Neuronal stem cell (in vitro differentiated cells): ENCODE results near the gene SMIM14.
"Not testable (repeated sequence)": the region's sequence is repeated elsewhere in the genome, so short reads cannot be mapped to it uniquely, and the experiment has no call there.

Experiments used
- DNase-seq: peaks from one replicate; pipeline ENCODE4 v3.0.0-alpha.2; 2013; ENCODE audit warnings: low spot score
- H2AFZ ChIP-seq: one replicate; pipeline ENCODE4 v1.6.1; 2013; ENCODE audit warnings: mild to moderate bottlenecking, low read length, inconsistent platforms
- H2AK5ac ChIP-seq: 2 replicates; pipeline ENCODE4 v1.6.1; 2013; ENCODE audit warnings: low read depth, mild to moderate bottlenecking, inconsistent platforms, low read length, moderate library complexity, mixed read lengths
- H2BK120ac ChIP-seq: 2 replicates; pipeline ENCODE4 v1.6.1; 2013; ENCODE audit warnings: low read depth, mild to moderate bottlenecking, inconsistent platforms, low read length, moderate library complexity, mixed read lengths
- H2BK12ac ChIP-seq: one replicate; pipeline ENCODE4 v1.6.1; 2013; ENCODE audit warnings: low read length, inconsistent platforms
- H2BK15ac ChIP-seq: 2 replicates; pipeline ENCODE4 v1.6.1; 2013; ENCODE audit warnings: mild to moderate bottlenecking, low read length, inconsistent platforms, mixed read lengths
- H2BK5ac ChIP-seq: one replicate; pipeline ENCODE4 v1.6.1; 2013; ENCODE audit warnings: inconsistent platforms, mild to moderate bottlenecking, low read length, moderate library complexity
- H3K14ac ChIP-seq: one replicate; pipeline ENCODE4 v1.6.1; 2013; ENCODE audit warnings: low read length, inconsistent platforms
- H3K18ac ChIP-seq: 2 replicates; pipeline ENCODE4 v1.6.1; 2013; ENCODE audit warnings: low read length, inconsistent platforms
- H3K23ac ChIP-seq: 2 replicates; pipeline ENCODE4 v1.6.1; 2013; ENCODE audit warnings: low read depth, mild to moderate bottlenecking, mixed read lengths, low read length, inconsistent platforms; ENCODE audit not compliant: poor library complexity
- H3K27ac ChIP-seq: replicated peaks from 3 replicates; pipeline ENCODE4 v1.5.1; 2013; ENCODE audit warnings: low read length, inconsistent platforms
- H3K27me3 ChIP-seq, 3 experiments: 2 replicates each; pipeline ENCODE4 v1.6.1; 2013; ENCODE audit warnings: low read length in 3 of 3, mild to moderate bottlenecking in 2 of 3, inconsistent platforms in 1 of 3, low read depth in 1 of 3, mixed read lengths in 1 of 3, moderate library complexity in 1 of 3; ENCODE audit not compliant: control insufficient read depth in 3 of 3, insufficient read depth in 3 of 3
- H3K36me3 ChIP-seq, 2 donors: replicated peaks in 1 of 2; 2 replicates each; pipeline ENCODE4 v1.6.1; 2013; ENCODE audit warnings: low read length in 2 of 2; ENCODE audit not compliant: control insufficient read depth in 2 of 2, insufficient read depth in 2 of 2
- H3K4ac ChIP-seq: 2 replicates; pipeline ENCODE4 v1.6.1; 2013; ENCODE audit warnings: inconsistent platforms, mild to moderate bottlenecking, low read length, moderate library complexity
- H3K4me1 ChIP-seq, 2 donors: 1 replicate in 1 of 2; 2 replicates in 1 of 2; pipeline ENCODE4 v1.6.1; 2013; ENCODE audit warnings: low read length in 2 of 2, low read depth in 1 of 2; ENCODE audit not compliant: control insufficient read depth in 2 of 2, insufficient read depth in 1 of 2
- H3K4me2 ChIP-seq: one replicate; pipeline ENCODE4 v1.6.1; 2013; ENCODE audit warnings: mild to moderate bottlenecking, low read length, inconsistent platforms; ENCODE audit not compliant: insufficient read depth, poor library complexity, severe bottlenecking
- H3K4me3 ChIP-seq, 2 donors: 2 replicates each; pipeline ENCODE4 v1.5.1; 2013; ENCODE audit warnings: low read length in 2 of 2, mild to moderate bottlenecking in 2 of 2, inconsistent platforms in 1 of 2, moderate library complexity in 1 of 2
- H3K79me1 ChIP-seq: one replicate; pipeline ENCODE4 v1.6.1; 2013; ENCODE audit warnings: low read depth, mild to moderate bottlenecking, inconsistent platforms, low read length, moderate library complexity
- H3K9ac ChIP-seq: one replicate; pipeline ENCODE4 v1.6.1; 2013; ENCODE audit warnings: mild to moderate bottlenecking, low read depth, low read length, inconsistent platforms; ENCODE audit not compliant: poor library complexity
- H3K9me3 ChIP-seq, 2 donors: replicated peaks in 1 of 2; 2 replicates each; pipeline versions ENCODE3 to v1.6.1; 2013; ENCODE audit warnings: low read length in 2 of 2, mild to moderate bottlenecking in 2 of 2, inconsistent platforms in 1 of 2, low read depth in 1 of 2, mixed read lengths in 1 of 2, moderate library complexity in 1 of 2; ENCODE audit not compliant: control insufficient read depth in 2 of 2, insufficient read depth in 1 of 2
- H4K8ac ChIP-seq: one replicate; pipeline ENCODE4 v1.6.1; 2013; ENCODE audit warnings: low read depth, mild to moderate bottlenecking, inconsistent platforms, low read length, moderate library complexity
- H4K91ac ChIP-seq: one replicate; pipeline ENCODE4 v1.6.1; 2013; ENCODE audit warnings: low read length, low read depth, mild to moderate bottlenecking, inconsistent platforms; ENCODE audit not compliant: poor library complexity
- WGBS, 2 donors: extraction: QIAGEN DNeasy Blood & Tissue Kit; methylation state at CpG; one replicate each; pipeline ENCODE4 v1.1.7; 2013; ENCODE audit warnings: missing lambda C conversion rate in 2 of 2, mixed read lengths in 1 of 2; ENCODE audit not compliant: insufficient read length in 2 of 2, insufficient replicate concordance in 1 of 2; ENCODE audit errors: extremely low coverage in 2 of 2; 5-methylcytosine and 5-hydroxymethylcytosine counted together

The SMIM14 gene

DNA sequence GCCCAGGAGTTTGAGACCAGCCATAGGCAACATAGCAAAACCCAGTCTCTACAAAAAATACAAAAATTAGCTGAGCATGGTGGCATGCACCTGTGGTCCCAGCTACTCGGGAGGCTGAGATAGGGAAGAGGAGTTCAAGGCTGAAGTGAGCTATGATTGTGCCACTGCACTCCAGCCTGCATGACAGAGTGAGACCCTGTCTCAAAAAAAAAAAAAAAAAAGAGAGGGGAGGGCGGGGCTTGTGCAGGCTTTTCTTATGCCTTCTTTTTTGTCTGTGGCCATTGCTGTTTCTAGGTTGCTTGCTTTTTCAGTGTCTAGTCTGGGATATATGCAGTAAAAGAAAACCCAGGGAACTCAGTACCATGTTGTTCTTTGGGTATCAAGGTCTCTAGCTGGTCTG lies 42.3 kb upstream of the SMIM14 start:
- H3K9ac ChIP-seq, H2AK5ac ChIP-seq, H2BK120ac ChIP-seq, H3K23ac ChIP-seq, H3K4me1 ChIP-seq, H3K4me2 ChIP-seq, H3K4ac ChIP-seq, H3K9me3 ChIP-seq, H3K79me1 ChIP-seq, H3K36me3 ChIP-seq, H3K18ac ChIP-seq, H2BK12ac ChIP-seq, DNase-seq, H4K8ac ChIP-seq, H4K91ac ChIP-seq, H3K4me3 ChIP-seq, H3K14ac ChIP-seq, H3K27me3 ChIP-seq, H2BK15ac ChIP-seq, H2BK5ac ChIP-seq, H3K27ac ChIP-seq: not testable (repeated sequence)
- whole genome bisulfite sequencing, 2 donors = no CpG with 5 or more reads among the region's 2 CpGs
- H2AFZ ChIP-seq = peak overlapping the region; percentile 47

DNA sequence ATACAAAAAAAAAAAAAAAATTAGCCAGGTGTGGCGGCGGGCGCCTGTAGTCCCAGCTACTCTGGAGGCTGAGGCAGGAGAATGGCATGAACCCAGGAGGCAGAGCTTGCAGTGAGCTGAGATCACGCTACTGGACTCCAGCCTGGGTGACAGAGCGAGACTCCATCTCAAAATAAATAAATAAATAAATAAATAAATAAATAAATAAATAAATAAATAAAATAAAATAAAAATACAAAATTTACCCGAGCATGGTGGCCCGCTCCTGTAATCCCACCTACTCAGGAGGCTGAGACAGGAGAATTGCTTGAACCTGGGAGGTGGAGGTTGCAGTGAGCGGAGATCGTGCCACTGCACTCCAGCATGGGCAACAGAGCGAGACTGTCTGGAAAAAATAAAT lies 37.0 kb upstream of the SMIM14 start:
- H3K9ac ChIP-seq, H2BK12ac ChIP-seq, H2BK120ac ChIP-seq, H3K27ac ChIP-seq, H3K4ac ChIP-seq, H3K9me3 ChIP-seq, H3K18ac ChIP-seq, H3K23ac ChIP-seq, H4K91ac ChIP-seq, DNase-seq, H2AFZ ChIP-seq, H3K79me1 ChIP-seq, H3K27me3 ChIP-seq, H2AK5ac ChIP-seq, H4K8ac ChIP-seq, H2BK5ac ChIP-seq, H3K14ac ChIP-seq, H3K4me2 ChIP-seq, H2BK15ac ChIP-seq, H3K4me1 ChIP-seq, H3K36me3 ChIP-seq, H3K4me3 ChIP-seq: not testable (repeated sequence)
- WGBS, 2 donors = no CpG with 5 or more reads among the region's 10 CpGs

DNA sequence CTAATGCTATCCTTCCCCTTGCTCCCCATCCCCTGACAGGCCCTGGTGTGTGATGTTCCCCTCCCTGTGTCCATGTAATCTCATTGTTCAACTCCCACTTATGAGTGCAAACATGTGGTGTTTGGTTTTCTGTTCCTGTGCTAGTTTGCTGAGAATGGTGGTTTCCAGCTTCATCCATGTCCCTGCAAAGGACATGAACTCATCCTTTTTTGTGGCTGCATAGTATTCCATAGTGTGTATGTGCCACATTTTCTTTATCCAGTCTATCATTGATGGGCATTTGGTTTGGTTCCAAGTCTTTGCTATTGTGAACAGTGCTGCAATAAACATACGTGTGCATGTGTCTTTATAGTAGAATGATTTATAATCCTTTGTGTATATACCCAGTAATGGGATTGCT lies 31.6 kb upstream of the SMIM14 start:
- not testable (repeated sequence) for H3K4me3 ChIP-seq, H3K36me3 ChIP-seq, H3K9ac ChIP-seq, H2BK5ac ChIP-seq, H3K4me2 ChIP-seq, H3K79me1 ChIP-seq, H3K4me1 ChIP-seq, H3K27ac ChIP-seq, H4K8ac ChIP-seq, H3K9me3 ChIP-seq, H3K14ac ChIP-seq, H3K23ac ChIP-seq, H2AK5ac ChIP-seq, DNase-seq, H2BK12ac ChIP-seq, H2BK15ac ChIP-seq, H4K91ac ChIP-seq, H2BK120ac ChIP-seq, H2AFZ ChIP-seq, H3K27me3 ChIP-seq, H3K4ac ChIP-seq, H3K18ac ChIP-seq
- no CpG with 5 or more reads among the region's 1 CpG for WGBS, 2 donors

DNA sequence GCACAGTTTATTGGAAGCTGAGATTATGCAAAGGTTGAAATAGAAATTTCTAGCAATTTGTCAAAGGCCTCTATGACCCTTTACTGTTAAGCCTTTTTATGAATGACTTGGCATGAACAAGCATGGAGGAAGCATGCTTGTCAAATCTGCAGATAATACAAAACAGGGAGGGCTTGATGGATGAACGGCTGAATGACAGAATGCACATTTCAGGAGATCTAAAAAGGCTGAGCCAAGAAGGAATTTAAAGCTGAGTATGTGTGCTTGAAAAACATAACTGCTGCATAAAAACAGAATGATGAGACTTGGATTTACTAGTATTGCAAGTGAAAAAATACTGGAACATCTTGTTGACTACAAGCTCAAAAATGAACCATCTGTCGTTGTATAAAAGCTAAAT lies 30.2 kb upstream of the SMIM14 start:
- no peak overlapping the region for H3K4me2 ChIP-seq
- no peaks in the 10 kb centered on the region for H3K4me1 ChIP-seq
- H4K8ac ChIP-seq = no peak overlapping the region
- H2BK5ac ChIP-seq = no peak overlapping the region
- no peak overlapping the region for H2AK5ac ChIP-seq
- no peak overlapping the region for H4K91ac ChIP-seq
- H3K18ac ChIP-seq = no peak overlapping the region
- H2BK15ac ChIP-seq = no peak overlapping the region
- H2AFZ ChIP-seq = no peak overlapping the region
- H3K36me3 ChIP-seq = no peaks in the 10 kb centered on the region
- no peaks in the 10 kb centered on the region for H3K27me3 ChIP-seq
- H2BK120ac ChIP-seq = no peak overlapping the region
- no peaks in the 10 kb centered on the region for H3K9me3 ChIP-seq
- H3K9ac ChIP-seq = no peak overlapping the region
- H3K4ac ChIP-seq = no peak overlapping the region
- DNase-seq = no peak
- WGBS, 2 donors = no CpG with 5 or more reads among the region's 2 CpGs
- H3K23ac ChIP-seq = no peak overlapping the region
- no peaks in the 10 kb centered on the region for H3K79me1 ChIP-seq
- H3K27ac ChIP-seq = no peak overlapping the region
- H3K14ac ChIP-seq = no peak overlapping the region
- no peak overlapping the region for H2BK12ac ChIP-seq
- no peak overlapping the region for H3K4me3 ChIP-seq
